Endometrium (tissue), 2 donors: ENCODE measurements around the gene SGK2.
"Not testable (repeated sequence)": the region's sequence is repeated elsewhere in the genome, so short reads cannot be mapped to it uniquely, and the experiment has no call there.

Source experiments
- FAIRE-seq: peaks from 2 replicates; lab custom pipeline; 2012; peaks lifted over from hg19 to GRCh38; lab: Jason Lieb, UNC
- donor health status: control.
- donor health status: control.

The SGK2 gene

DNA sequence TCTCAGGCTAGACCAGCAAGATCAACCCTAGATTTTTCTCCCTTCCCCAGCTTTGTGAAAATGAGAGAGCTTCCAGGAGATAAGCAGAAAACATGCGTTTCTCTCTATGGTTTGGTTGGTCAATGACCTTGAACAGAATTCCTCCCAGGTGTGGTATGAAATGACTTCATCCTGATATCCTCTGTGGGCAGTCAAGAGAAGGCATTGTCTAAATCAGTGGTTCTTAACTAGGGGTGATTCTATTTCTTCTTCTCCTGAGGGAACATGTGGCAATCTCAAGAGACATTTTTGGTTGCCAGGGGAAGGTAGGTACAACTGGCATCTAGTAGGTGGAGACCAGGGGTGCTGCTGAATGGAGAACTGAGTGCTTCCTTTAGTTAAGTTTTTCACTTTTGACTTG lies 44.3 kb downstream of the SGK2 start:
- FAIRE-seq, result no peak

DNA sequence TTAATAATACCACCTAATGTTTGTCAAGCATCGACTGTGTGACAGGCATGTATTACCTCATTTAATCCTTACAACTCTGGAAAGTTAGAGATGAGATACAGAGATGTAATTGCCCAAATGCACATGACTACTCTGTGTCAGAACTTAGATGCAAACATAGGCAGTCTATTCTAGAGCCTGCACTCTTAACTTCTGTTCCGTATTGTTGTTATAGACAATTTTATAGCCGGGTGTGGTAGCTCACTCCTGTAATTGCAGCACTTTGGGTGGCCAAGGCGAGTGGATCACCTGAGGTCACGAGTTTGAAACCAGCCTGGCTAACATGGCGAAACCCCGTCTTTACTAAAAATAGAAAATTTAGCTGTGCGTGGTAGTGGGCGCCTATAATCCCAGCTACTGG lies 46.9 kb downstream of the SGK2 start:
- no peak for FAIRE-seq

GRCh38 chr20:43607278-43607677 lies 48.5 kb downstream of the SGK2 start:
- FAIRE-seq, result not testable (repeated sequence)

DNA sequence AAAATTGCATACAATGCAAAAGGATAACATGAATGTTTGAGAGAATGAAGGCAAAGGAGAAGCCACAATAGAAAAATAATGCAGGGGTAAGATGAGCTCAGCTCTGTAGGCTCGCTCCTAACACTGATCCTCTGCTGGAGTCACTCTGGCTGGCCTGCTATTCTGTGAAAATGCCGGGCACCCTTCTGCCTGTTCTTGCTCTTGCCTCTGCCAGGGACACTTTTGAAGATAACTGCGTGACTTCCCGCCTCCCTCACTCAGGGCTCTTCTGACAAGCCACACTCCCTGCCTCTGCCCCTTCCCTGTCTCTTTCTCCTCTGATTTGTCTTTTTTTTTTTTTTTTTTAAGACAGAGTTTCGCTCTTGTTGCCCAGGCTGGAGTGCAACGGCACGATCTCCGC lies 72.8 kb downstream of the SGK2 start:
- FAIRE-seq, result no peak
